ENCODE measurements around the gene ADM.

- TF ChIP-seq EZH2 (IDR thresholded peaks at IDR 0.05; ENCODE audit: borderline replicate concordance, low read depth, low read length, severe bottlenecking) (no peak), POLR2AphosphoS5 (IDR thresholded peaks at IDR 0.05; ENCODE audit: insufficient read depth, low read depth, low read length) (no peak), FOS (IDR thresholded peaks at IDR 0.05; ENCODE audit: borderline replicate concordance, insufficient read depth, low read length) (no peak)
- TF ChIP-seq, protein P1, sequence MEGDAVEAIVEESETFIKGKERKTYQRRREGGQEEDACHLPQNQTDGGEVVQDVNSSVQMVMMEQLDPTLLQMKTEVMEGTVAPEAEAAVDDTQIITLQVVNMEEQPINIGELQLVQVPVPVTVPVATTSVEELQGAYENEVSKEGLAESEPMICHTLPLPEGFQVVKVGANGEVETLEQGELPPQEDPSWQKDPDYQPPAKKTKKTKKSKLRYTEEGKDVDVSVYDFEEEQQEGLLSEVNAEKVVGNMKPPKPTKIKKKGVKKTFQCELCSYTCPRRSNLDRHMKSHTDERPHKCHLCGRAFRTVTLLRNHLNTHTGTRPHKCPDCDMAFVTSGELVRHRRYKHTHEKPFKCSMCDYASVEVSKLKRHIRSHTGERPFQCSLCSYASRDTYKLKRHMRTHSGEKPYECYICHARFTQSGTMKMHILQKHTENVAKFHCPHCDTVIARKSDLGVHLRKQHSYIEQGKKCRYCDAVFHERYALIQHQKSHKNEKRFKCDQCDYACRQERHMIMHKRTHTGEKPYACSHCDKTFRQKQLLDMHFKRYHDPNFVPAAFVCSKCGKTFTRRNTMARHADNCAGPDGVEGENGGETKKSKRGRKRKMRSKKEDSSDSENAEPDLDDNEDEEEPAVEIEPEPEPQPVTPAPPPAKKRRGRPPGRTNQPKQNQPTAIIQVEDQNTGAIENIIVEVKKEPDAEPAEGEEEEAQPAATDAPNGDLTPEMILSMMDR (IDR thresholded peaks at IDR 0.05; ENCODE audit: extremely low read depth in 1 of 2, insufficient read depth in 1 of 2, low read depth in 1 of 2, low read length in 2 of 2), result no peak
Measured at GRCh38 chr11:10267821-10268220, 37.1 kb upstream of the ADM start.

Measured in endothelial cell of umbilical vein (primary cell).